ENCODE results near the gene WNT1.

Gene WNT1

DNA sequence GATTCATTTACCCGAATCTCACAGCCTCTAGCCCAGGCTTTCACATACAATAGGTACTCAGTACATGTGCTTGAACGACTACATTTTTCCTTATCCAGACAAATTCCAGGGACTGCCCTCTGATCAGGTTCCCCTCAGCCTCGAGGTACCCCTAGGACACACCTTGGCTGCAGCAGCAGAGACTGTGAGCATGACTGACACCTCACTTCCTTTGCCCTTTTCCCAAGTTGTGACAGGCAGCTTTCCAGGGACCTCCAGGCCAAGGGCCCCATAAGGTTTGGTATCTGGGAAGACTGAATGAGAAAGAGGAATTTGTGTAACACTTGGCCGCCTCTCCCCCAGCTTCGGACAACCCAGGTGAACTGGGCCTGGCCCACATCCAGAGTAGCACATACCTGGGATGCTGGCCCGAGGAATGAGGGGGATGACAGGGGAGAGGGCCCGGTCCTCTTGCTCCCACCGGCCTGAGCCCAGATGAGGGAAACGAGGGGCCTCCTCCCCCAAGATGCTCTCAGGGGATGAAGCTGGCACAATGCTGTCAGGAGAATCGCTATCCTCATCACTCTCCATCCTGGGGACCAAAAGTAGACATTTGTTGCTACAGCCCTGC is 50.6 kb downstream of the WNT1 start:
- no peak for DNase-seq (ENCODE audit: low spot score)

GRCh38 chr12:49030119-49030518 is 52.0 kb downstream of the WNT1 start:
- DNase-seq (ENCODE audit: low spot score) = no peak

DNA sequence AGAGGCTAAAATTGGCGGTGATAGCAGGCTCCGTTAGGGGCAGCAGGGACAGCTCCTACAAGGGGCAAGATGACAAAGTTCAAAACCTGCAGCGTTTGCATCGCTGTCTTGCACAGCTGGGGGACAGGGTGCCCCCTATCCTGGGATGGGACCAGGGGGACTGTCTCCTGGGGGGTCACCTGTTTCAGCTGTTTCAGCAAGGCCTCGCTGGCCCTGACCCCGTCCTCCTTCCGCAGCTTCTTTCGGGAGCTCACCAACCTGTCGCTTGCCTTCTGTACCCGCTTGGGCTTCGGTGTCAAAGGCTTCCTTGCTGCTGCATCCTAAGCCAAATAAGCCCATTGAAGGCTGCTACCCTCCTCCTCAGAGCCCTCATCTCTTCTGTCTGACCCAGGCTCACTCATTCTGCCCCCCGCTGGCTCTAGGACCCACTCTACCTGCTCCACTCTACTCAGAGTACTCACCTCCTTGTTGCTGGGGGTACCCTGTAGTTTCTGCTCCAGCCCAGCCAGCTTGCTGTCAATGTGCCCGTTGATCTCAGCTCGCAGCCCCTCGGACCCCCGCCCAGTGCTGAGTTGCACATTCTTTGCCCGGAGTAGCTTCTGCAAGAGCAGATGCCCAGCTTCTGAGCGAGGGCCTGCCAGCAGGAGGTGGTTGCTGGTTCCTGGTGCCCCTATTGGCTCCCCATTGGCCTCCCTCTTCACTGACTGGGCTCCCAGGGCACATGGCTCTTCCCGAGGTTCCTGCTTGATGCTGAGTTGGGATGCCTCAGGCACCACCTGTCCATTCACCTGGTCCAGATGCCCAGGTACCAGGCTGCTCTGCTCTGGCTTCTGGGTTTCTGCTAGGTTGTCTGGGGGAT is 52.8 kb downstream of the WNT1 start:
- DNase-seq (ENCODE audit: low spot score) = no peak

DNA sequence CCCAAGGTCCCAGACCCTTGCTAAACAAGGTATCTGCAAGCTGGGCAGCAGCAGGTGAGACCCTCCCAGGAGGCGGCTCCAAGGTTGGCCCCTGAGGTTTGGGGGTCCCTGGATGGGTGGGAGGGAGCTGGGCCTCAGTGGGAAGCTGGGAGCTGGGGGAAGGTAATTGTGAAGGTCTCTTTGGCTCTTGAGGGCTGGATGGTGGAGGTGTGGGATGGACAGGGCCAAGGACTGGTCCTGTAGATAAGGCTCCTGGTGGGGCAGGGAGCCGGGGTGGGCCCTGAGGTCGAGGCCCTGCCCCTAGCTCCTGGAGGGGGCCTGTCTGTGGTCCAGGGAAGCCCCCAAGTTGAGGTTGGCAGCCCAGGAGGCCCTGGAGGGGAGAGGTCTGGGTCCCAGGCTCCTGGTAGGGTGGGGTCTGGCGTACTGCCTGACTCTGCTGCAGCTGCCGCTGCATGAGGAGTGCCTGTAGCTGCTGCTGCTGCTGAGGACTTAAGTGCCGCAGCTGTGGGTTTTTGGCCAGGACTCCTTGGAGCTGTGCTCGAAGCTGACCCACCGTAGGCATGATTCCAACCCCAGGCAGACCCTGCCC is 53.5 kb downstream of the WNT1 start:
- no peak for DNase-seq (ENCODE audit: low spot score)
